CD4-positive, alpha-beta T cell treated with Interleukin-15 for 4 hours (primary cell): ENCODE data around the gene EPHB2.

ENCODE experiments used
- DNase-seq: peaks from one replicate; pipeline ENCODE4 v3.0.0-alpha.2; 2020; ENCODE audit warnings: low spot score

EPHB2 gene

DNA sequence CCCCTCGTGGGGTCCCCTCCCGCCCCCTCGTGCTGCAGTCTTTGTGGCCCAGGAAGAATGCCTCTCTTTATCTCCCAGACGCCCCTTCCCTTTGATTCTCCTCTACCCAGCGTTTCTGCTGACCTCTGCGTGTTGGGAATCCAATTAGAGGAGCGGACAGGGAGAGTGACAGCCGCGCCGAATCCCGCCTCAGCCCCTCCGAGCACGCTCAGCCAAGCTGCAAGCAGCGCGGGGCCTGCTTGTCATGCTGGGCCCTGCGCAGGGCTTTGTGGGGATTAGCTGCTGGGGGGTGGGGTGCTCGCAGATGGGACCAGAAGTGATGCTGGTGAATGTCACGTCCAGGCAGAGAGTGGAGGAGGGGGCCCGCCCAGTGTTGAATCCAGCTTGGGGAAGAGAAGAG lies 91.1 kb downstream of the EPHB2 start:
- no peak for DNase-seq

DNA sequence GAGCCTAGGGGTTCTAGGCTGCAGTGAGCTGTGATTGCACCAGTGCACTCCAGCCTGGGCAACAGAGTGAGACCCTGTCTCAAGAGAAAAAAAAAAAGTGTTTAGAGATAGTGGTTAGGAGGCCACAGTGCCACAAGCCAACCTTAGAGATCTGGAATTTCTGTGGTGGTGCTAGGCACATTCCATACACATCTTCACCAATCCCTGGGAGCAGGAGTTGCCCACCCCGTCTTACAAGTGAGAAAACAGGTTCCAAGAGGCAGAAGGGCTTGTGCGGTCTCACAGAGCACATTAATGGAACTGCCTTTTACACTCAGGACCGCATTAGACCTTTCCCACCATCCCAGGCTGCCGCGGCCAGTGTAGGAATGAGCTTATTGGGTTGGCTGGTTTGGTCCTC lies 93.2 kb downstream of the EPHB2 start:
- DNase-seq = no peak

DNA sequence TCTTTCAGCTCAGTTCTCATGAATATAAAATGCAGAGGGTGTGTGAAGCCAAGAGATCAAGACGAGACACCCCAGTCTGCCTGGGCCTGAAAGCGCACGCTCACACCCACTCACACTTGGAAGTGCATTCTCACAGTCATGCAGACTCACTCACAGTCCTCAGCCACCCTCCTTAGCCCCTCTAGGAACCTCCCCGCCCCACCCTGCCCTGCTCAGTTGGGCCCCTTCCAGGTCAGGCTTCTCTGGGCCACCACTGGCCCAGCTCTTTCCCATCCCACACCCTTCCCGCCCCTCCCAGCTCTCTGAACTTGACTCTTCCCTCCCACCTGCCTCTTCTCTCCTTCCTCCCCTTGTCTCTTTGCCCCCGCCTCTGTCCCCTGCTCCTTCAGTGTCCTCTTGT lies 93.8 kb downstream of the EPHB2 start:
- no peak for DNase-seq

DNA sequence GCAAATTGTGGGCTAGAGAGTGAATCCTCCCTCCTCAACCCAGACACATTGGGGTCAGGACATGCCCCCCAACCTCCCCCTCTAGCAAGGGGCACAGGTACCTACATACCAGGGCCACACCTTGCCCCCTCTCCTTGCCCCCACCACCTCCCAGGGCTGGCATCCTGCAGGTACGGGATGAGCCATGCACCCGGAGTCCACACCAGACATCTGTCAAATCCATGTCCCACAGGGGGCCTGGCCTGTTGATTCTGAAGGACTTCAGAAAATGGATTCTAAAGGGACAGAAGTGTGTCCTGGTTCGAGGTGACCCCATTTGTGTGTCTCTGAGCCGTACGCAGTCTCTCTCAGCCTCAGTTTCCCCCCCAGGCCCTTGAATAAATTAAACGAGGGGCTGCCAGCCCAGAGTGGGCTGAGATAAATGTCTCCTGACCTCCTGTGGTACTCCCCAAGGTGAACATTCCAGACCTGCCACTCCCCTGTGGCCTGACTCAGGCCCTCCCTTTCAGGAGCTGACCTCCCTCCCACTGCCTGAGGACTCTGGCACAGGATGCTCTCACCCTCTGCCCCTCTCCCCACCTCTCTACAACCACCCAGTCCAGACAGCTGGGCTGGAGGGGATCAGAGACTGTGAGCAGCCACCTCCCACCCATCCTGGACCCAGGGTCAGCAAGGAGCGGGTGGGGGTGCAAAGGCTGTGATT lies 94.5 kb downstream of the EPHB2 start:
- no peak for DNase-seq

DNA sequence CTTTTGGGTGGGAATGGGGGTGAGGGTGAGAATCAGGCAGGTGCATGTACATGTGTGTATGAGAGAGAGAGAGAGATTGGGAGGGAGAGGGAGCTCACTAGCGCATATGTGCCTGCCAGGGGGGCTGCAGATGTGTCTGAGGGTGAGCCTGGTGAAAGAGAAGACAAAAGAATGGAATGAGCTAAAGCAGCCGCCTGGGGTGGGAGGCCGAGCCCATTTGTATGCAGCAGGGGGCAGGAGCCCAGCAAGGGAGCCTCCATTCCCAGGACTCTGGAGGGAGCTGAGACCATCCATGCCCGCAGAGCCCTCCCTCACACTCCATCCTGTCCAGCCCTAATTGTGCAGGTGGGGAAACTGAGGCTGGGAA lies 95.0 kb downstream of the EPHB2 start:
- DNase-seq = no peak

DNA sequence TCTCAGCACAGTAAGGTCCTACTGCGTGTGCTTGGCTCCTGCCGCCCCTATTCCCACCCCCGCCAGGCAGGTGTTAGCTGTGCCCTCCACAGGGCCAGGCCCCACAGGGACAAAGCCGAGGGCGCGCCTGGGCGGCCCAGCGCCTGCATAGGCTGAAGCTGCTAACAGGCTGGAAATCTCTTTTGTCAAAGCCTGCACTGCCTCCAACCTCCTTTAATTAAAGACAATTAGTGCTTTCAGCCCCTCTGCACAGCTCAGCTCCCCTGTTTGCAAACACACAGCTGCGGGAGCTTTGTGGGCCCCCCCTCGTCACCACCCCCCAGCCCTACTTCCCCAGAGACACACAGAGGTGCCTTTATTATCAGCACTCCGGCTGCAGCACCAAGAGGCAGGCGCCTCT lies 95.9 kb downstream of the EPHB2 start:
- no peak for DNase-seq

DNA sequence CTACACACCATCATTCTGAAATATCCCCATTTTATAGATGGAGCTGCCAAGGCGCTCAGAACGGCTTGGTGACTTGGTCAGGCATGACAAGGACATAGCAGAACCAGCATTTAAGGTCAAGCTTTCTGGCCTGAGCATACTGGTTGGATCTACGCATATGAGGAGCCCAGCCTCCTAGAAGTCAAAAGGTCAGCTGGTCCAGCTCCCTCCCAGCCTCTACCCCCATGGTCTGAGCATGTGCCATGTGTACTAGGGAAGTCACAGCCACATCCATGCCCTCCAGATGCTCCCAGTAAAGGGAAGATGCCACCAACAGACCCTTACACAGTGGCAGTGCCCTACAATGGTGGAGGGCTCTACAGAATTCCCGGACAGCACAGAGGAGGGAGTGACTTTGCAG lies 96.7 kb downstream of the EPHB2 start:
- DNase-seq = no peak

DNA sequence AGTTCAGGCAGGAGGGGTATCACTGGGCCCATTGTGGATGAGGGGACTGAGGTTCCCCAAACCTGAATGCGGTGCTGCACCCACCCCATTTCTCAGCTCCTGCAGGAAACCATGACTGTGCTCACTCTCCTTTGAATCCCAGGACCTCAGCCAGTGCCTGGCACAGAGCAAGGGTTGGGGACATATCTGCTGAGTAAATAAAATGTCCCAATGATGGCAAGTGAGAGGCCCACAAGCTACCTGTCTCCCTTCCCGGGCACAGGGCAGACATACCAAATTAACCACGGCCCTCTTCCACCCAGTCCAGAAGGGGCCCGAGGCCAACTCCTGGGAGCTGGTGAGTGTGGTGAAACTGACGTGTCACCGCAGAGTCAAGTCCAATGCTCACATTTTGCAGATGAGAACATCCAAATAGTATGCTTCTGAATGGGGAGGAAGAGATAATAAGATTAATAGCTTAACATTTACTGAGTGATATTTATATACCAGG lies 97.6 kb downstream of the EPHB2 start:
- no peak for DNase-seq

DNA sequence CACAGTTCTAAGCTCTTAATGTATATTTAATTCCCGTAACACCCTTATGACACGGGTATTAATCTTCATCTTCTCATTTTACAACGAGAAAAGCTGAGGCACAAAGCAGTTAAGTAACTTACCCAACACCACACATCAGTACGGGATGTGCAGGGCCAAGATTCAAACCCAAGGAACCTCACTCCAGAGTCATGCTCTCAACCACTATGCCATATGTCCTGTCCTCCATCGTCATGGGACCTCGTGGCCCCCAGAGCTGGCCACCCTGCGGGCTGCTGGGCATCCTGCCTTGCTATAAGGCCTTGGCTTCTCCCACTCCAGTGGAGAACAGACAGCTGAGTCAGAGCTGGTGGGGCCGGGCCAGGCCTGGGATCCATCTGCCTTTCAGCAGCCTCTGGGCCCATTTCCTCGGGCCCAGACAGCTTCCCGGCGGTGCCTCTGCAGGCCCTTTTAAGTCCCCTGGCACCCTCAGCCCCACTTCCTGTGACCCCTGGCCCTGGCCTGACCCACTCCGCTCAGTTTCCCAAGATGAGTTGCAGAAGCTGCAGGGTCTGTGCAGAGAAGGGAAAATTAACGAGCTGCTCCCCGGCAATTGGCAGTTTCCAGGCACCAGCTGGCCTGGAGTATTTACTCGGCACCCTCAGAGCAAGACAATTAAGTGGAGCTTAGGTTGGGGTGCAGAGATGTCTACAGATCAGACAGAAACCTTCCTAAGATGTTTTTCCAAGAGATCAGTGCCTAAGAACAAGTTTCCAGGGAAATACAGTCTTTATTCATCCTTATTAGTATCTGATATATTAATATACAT lies 98.2 kb downstream of the EPHB2 start:
- DNase-seq = no peak

DNA sequence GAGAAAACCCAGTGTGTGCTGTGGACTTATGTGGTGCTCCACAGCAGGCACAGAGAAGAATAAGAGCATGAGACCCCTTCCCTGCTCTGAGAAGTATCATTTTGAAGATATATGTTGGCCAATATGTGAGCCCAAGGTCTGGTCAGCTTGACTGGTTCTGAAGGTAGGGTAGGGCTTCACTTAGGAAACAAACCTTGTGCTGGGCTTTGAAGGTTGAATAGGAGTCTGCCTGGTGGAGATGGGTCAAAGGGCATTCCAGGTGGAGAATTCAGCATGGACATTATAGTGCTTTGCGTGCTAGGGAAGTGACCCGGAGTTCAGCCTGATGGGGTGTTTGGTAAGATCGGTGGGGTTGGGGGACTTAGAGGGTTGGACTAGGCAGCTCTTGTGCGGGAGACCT lies 99.1 kb downstream of the EPHB2 start:
- DNase-seq = no peak

DNA sequence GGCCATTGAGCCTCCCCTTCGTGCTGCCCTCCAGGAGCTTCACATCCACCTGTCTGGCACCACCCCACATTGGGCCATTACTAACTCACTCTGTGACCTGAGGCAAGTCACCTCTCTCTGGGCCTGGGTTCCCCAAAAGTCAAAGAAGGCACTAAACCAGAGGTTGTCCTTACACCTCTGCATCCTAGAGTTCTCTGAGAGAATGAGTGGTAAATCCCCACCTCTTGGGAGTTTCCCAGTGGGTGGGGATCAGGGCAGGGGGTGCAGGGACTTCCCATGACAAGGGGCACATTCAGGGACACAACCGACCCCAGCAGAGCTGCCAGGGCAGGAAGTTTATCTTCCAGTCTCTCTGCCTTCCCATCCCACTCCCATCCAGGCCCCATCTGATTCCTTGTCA lies 99.7 kb downstream of the EPHB2 start:
- no peak for DNase-seq

DNA sequence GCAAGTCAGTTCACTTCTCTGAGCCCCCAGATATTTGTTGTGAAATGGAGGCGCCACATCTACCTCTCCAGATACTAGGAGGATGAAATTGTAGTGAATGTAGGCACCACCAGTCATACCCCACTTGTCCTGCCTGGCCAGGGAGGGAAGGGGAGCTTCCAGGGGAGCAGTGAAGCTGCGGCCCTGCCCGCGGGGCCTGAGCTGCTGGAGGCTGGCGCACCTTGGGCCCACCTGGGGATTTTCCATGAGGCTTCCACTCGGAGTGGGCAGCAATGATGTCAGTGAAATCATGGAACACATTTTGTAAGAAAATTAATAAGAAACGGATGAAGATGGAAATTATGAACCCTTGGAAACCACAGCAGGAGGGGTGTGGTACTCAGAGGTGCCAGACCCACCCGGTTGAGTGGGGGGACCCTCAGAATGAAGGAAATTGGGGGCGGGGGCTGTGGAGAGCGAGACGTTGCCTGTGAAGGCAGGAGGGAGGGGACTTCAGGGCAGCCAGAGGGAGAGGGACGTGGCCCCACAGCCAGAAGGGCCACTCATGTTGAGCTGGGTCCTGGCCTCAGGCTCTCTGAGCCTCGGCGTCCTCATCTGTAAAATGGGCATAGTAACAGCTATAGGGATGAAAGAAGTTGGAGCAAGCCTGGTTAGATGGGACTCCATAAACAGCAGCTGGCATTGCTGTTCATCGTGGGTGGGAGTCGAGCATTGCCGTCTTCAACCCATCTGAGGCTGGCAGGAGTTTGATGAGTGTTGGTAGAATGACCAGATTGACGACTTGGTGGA lies 101.6 kb downstream of the EPHB2 start:
- no peak for DNase-seq

DNA sequence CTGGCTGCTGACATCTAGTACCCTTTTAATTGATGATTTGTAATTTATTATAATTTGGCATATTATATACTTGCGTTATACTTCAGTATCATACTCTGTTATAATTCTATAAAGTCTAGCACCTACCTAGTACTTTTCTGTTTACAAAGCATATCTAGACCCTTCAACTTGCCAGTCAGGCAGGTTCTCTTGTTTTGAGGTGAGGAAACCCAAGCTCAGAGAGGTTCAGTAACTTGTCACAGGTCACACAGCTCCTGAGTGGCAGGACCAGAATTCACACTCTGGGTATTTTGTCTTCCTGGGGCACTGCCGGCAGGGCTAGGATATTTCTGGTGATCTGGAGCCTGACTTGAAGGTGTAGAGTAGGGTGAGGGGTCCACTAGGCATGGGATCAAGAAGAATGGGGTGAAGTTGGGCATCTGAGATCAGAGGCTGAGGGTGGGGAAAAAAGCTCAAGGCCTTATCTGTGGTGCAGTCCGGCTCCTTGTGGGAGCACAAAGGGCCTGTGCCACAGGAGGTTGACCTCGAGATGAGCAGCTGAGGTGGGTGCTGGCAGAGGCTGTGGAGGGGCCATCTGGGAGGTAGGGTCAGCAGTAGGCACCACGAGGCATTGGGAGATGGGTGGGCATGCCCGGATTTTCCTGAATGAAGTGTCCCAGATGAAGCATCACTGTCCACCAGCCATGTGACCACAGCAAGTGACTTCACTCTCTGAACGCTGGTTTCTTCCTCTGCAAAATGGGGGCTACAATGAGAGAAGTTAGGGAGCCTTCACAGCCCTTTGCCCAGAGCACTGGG lies 102.6 kb downstream of the EPHB2 start:
- DNase-seq = no peak

DNA sequence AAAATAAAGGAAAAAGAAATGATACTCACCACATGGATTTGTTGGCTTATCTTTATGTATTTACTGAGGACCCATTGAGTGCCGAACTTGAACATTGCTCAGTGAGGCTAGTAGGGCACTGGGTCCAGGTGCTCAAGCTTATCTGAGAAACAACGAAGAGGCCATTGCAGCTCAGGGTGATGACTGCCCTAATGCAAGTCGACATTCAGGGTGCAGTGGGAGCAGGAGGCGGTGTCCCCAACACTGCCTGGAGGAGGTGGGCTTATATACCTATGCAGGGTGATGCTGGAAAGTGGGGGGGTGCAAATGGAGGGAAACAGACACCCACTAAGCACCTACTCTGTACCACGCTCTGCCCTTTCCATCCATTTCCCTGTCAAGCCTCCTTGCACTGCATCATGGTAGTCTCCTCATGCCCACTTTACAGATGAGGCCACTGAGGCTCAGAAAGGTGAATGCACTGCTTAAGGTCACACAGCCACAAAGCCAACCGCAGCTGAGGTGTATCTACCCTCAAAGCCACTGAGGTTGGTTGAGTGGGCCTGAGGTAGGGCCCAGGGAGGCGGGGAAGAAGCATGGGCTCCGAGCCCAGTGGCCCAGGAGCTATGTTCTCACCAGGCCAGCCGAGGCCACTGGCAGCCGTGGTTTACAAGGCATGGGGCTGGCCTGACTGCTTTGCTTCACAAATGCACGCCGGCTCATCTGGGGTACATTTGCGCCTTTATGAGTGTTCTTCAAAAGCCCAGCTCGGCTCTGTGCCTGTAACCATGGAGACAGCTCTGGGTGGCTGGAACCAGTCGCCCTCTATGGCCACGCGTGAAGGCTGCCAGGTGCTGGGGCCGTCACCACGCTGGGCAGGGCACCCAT lies 103.8 kb downstream of the EPHB2 start:
- DNase-seq = no peak

DNA sequence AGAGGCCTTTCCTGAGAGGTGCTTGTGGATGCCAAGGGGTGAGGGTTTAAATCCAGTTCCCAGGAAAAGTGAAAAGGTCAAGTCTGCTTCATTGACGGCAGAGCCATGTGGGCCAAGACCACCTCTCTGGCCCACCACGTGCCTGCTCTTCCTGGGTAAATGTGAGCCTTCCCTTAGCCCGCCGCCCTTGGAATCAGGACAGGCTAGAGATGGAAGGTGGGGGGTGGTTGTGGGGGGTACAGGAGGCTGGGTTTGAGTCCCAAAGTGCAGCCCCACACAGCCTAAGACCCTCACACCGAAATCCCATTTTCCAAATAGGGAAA lies 104.4 kb downstream of the EPHB2 start:
- DNase-seq = no peak

DNA sequence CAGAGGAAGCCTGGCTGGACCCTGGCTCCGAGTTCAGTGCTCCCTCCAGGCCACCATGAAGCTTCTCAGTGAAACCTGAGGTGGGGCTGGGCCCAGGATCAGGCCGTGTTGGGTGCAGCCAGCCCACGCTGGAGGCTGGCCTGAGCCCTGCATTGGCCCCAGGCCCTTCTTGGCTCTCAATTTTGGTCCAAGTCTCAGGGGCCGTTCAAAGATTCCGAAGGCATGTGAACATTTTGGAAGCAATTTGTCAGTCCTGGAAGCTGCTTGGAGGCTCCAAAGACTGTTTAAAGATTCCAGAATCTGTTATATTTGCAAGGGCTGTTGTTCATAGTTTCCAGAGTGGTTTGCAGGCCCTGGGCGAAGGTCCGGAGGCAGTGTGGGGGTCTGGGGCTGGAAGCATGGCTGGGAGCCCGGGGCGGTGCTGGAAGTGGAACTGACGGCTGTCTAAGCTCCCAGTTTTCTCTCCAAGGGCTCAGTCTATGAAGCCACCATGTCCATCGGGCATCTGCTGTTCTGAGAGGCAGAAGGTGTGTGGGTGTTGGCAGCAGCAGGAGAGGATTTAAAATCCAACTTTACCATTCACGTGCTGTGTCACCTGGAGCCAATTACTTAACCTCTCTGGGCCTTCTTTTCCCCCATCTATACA lies 104.9 kb downstream of the EPHB2 start:
- DNase-seq = no peak

DNA sequence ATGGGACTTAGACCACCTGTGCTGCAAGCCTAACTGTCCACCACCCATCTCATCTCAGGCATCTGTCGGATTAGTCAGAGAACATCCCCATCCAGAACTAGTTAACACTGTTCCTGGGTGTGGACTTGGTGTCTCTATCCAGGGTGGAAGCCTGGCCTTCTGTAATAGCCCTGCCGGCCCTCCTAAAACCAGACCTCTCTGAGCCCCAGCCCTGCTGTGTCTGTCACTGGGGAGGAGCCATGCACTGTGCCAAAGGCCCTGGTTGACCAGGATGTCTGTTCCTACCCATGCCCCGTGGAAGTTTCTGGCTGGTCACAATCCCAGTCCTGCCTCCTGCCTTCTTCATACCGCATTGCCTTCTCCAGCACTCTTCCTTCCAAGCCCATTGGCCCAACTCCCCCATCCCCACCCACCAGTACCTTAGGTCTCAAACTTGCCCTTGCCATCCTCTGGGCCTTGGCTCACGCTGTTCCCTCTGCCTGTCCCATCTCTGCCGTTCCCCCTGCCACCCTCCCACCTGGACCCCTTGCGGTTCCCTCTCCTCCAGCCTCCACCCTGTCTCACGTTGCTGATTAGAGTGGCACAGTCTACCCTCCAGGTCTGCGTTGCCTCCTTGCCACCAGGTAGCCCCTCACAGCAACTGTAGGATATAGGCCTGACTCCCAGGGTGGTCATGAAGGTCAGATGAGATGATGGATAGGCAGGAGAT lies 105.6 kb downstream of the EPHB2 start:
- no peak for DNase-seq

DNA sequence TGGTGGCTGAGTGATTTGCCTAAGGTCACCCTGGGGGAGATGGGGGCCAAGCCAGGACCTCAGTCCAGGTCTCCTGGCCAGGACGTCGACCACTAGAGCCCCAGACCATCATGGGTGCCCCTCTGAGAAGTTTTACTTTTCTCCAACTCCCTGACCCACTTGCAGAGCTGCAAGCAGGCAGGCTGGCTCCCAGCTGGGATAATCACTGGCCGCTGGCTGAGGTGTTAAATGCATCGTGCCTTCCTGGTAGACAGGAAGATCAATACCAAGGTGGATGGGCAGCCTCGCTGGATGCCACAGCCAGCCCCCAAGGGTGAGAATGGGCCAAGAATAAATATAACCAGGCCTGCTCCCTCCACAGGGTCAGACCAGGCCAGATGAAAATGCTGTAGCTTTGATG lies 106.2 kb downstream of the EPHB2 start:
- no peak for DNase-seq

DNA sequence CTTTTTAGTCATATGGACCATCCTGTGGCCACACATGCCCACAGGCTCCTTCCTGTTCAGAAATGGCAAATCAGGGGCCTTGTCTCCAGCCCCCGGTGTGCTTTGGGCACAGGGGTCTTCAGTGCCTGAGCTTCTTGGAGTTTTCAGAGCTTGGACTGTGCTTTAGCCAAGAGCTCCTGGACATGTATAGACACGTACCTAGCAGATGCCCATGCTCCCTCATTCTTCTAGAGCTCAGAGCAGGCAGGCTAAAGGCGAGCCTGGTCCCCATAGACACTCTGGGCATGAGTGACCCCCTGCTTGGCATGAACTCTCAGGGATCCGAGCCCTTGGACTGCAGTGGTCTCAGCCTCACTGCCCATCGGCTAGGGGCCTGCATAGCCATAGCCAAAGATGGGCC lies 106.8 kb downstream of the EPHB2 start:
- no peak for DNase-seq
